HG03521 (cell line): ENCODE measurements around the gene AFAP1L1.

ENCODE experiments used
- ATAC-seq: cut with Tn5 transposase; IDR thresholded peaks from one replicate; pipeline ENCODE4 v1.9.1; 2021; ENCODE audit warnings: mild to moderate bottlenecking, moderate library complexity; ENCODE audit not compliant: unreplicated experiment

The AFAP1L1 gene

GRCh38 chr5:149344151-149344550 is 72.5 kb downstream of the AFAP1L1 start:
- ATAC-seq = no peak

- ATAC-seq = peak; percentile 95
These were observed 73.7 kb downstream of the AFAP1L1 start, which contains the start of gene GRPEL2 for GRCh38 chr5:149345147-149345891. Gene GRPEL2 (plus strand): TSS chr5:149345499. CDS start chr5:149345540, 41 bp downstream.

- peak; percentile 5 for ATAC-seq
These were observed 74.2 kb downstream of the AFAP1L1 start for GRCh38 chr5:149345892-149346222.

DNA sequence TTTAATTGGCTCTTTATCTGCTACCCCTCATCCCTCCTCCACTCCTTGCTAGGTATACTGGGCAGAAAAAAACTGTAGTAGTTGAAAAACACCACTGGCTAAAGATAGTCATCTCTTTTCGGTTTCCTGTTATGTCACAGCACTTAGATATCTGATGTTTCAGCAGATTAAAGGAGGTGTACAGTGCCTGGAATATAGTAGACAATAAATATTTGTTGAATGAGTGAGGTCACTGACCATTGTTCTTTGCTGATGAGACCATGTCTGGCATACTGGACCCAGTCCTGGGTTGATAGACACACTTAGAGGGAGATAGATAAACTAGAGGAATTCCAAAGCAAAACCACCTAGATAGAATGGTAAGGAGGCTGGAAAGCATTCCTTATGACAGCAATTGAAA is 76.9 kb downstream of the AFAP1L1 start:
- ATAC-seq = no peak

- ATAC-seq = no peak
These were observed 77.7 kb downstream of the AFAP1L1 start for GRCh38 chr5:149349382-149349781.

DNA sequence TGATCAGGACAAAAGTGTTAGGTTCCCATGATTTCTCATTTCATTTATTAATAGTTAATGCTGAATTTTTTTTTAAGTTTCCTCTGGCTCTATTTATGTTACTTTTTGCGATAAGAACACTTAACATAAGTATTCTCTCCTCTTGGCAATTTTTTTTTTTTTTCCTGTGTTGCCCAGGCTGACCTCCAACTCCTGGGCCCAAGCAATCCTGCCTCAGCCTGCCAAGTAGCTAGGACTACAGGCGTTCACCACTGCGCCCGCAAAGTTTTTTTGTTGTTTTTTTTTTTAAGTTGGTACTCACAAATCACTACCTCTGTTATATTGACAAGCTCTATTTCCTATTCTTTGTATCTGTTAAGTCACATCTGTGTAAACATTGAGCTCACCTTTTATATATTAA is 80.5 kb downstream of the AFAP1L1 start:
- ATAC-seq = no peak

- ATAC-seq = no peak
These were observed 82.3 kb downstream of the AFAP1L1 start for GRCh38 chr5:149353911-149354310.

GRCh38 chr5:149355688-149356087 is 84.0 kb downstream of the AFAP1L1 start:
- no peak for ATAC-seq

- ATAC-seq = no peak
These were observed 84.7 kb downstream of the AFAP1L1 start for GRCh38 chr5:149356391-149356790.

GRCh38 chr5:149357370-149358293 is 86.0 kb downstream of the AFAP1L1 start, which contains the start of gene PCYOX1L:
Gene PCYOX1L (plus strand): TSS chr5:149358046. CDS start chr5:149358069, 23 bp downstream.
- peak; percentile 99 for ATAC-seq

GRCh38 chr5:149358294-149358651 is 86.6 kb downstream of the AFAP1L1 start:
- peak; percentile 4 for ATAC-seq

DNA sequence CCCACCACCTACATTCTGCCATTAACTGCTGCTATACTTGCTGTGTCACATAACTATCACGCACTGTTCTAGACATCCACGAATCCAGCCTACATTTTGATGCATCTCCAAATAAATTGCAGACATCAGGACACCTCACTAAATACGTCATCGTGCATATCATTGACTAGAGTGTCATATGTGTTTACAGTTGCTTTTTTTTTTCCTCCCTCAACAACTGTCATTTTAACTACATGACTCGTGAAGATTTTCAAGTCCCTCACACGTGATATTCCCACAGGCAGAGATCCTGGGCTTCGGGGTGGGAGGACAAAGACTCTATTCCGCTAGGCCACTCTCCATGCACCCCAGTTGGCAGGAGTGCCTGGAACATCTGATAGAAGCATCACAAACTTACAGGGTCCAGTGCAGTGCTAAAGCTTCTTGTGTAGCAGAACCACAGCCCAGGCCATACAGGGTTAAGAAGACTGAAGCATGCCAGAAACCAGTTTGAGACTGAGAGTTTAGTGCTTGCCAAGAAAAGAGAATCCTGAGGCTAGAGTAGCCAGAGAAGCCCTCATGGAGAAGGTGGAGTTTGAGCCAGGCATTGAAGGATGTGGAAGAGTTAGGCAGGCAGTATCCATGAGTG is 87.3 kb downstream of the AFAP1L1 start:
- ATAC-seq = no peak

- ATAC-seq = no peak
These were observed 88.6 kb downstream of the AFAP1L1 start for GRCh38 chr5:149360272-149360671.

DNA sequence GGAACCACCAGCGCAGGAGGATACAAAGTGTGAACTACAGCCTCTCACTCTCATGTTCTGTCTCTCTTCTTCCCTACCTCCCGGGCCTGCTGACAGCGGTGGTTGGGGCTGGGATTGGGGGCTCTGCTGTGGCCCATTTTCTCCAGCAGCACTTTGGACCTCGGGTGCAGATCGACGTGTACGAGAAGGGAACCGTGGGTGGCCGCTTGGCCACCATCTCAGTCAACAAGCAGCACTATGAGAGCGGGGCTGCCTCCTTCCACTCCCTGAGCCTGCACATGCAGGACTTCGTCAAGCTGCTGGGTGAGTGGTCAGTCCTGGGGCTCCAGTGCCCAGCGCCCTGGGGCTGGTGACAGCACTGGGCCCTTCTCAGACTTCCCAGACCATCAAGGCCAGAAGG is 90.9 kb downstream of the AFAP1L1 start:
- ATAC-seq = no peak

- no peak for ATAC-seq
These were observed 91.7 kb downstream of the AFAP1L1 start for GRCh38 chr5:149363358-149363757.

DNA sequence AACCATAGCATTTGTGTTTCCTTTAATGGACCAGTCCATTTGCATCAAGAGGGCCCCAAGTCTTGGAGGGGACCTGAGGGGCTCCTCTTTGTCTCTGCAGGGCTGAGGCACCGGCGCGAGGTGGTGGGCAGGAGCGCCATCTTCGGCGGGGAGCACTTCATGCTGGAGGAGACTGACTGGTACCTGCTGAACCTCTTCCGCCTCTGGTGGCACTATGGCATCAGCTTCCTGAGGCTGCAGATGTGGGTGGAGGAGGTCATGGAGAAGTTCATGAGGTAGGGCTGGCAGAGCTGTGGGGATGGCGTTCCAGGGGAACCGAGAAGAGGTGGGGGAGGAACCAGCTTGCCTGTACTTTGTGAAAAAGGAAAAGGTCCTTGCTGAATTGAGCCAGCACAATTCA is 92.3 kb downstream of the AFAP1L1 start:
- ATAC-seq = no peak

GRCh38 chr5:149364719-149365118 is 93.1 kb downstream of the AFAP1L1 start:
- no peak for ATAC-seq

- ATAC-seq = no peak
These were observed 93.8 kb downstream of the AFAP1L1 start for GRCh38 chr5:149365418-149365817.

DNA sequence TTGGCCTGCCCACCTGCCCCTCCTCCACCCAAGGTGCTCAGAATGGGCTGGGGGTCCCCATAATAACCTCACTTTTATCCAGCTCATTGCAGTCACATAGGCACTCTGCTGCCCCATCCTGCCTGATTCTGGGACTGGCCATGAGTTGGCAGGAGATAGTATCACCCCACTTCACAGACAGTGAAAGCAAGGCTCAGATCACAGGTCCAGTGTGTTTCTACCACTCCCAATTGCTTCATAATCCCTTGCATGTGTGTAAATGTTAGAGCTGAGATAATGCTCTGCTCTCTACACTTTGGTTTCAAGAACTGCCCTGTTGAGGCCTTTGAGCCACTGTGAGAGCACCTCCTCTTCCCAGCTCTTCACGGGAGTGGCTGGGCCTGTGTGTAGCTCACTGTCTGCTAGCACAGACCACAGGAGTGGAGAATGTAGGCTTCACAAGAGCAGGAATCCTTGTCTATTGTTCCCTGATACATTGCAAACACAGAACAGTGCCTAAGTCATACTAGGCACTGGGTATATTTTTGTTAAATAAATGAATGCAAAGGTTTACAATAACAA is 94.6 kb downstream of the AFAP1L1 start:
- ATAC-seq = no peak

DNA sequence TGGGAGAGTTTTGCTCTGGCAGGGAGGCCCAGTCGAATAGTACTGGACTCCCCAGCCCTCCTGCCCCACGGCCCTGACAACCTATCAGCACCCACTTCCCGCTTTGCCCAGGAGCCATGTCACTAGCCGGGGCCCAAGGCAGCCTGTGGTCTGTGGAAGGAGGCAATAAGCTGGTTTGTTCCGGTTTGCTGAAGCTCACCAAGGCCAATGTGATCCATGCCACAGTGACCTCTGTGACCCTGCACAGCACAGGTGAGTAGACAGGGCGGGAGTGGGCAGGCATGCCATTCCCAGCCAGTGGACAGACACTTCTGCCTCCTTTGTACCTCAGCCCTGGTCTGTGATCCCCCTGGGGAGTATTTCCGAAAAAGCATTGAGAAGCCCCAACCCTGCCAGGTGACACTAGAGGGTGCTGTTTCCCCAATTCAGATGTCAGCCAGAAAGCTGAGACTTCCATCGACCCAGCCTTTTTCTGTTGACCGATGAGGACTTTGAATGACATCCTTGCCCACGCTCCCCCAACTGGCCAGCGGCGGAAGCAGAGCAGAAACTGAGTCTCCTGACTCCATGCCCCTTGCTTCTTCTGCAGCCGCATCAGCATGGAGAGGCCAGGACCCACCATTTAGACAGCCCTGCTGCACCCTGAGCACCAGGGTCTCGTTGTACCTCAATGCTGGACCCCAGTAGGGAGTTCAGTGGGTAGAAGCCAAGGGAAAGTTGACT is 95.8 kb downstream of the AFAP1L1 start:
- peak; percentile 62 for ATAC-seq
